Endodermal cell (in vitro differentiated cells): ENCODE data around the gene ZIC5. TPM values are rescaled to one million over a fixed set of nuclear protein-coding genes. Genes with fewer than 3 reads are reported as not detected.

Source experiments
- DNase-seq: peaks from one replicate; pipeline ENCODE4 v3.0.0-alpha.2; 2017
- H3K27ac ChIP-seq: 2 replicates; pipeline ENCODE4 v1.5.1; 2013; ENCODE audit warnings: mild to moderate bottlenecking, low read depth, low read length, moderate library complexity
- H3K27me3 ChIP-seq: 2 replicates; pipeline ENCODE4 v1.6.1; 2013; ENCODE audit warnings: mild to moderate bottlenecking, low read length, moderate library complexity; ENCODE audit not compliant: insufficient read depth, control insufficient read depth, poor library complexity, severe bottlenecking
- H3K36me3 ChIP-seq: 2 replicates; pipeline ENCODE4 v1.7.0; 2013; ENCODE audit warnings: mild to moderate bottlenecking, low read length, moderate library complexity; ENCODE audit not compliant: control insufficient read depth, insufficient read depth
- H3K4me1 ChIP-seq: one replicate; pipeline ENCODE4 v1.7.0; 2013; ENCODE audit warnings: low read length; ENCODE audit not compliant: control insufficient read depth, insufficient read depth
- H3K4me3 ChIP-seq: 2 replicates; pipeline ENCODE4 v1.5.1; 2013; ENCODE audit warnings: mild to moderate bottlenecking, low read length, moderate library complexity
- H3K9ac ChIP-seq: 2 replicates; pipeline ENCODE4 v1.6.1; 2013; ENCODE audit warnings: mild to moderate bottlenecking, low read length, moderate library complexity; ENCODE audit not compliant: poor library complexity, severe bottlenecking; ENCODE audit errors: extremely low read depth
- H3K9me3 ChIP-seq: 2 replicates; pipeline ENCODE4 v1.6.1; 2013; ENCODE audit warnings: mild to moderate bottlenecking, low read length, moderate library complexity; ENCODE audit not compliant: control insufficient read depth
- H3K27ac Mint-ChIP-seq: 2 replicates; pipeline ENCODE4 v1.8.0; 2020; ENCODE audit warnings: mixed read lengths
- H3K27me3 Mint-ChIP-seq: 2 replicates; pipeline ENCODE4 v1.8.0; 2021; ENCODE audit warnings: mild to moderate bottlenecking, mixed read lengths; ENCODE audit not compliant: insufficient read depth
- H3K36me3 Mint-ChIP-seq: 2 replicates; pipeline ENCODE4 v1.8.0; 2020; ENCODE audit warnings: low read depth, mixed read lengths
- H3K4me1 Mint-ChIP-seq: 2 replicates; pipeline ENCODE4 v1.8.0; 2020; ENCODE audit warnings: mixed read lengths
- H3K4me3 Mint-ChIP-seq: 2 replicates; pipeline ENCODE4 v1.8.0; 2020; ENCODE audit warnings: mild to moderate bottlenecking, moderate library complexity, mixed read lengths
- H3K9me3 Mint-ChIP-seq: 2 replicates; pipeline ENCODE4 v1.8.0; 2020; ENCODE audit warnings: mild to moderate bottlenecking, mixed read lengths
- CTCF ChIP-seq: fragments of 200-600 bp; sonication (generic); conservative IDR thresholded peaks from 2 replicates; pipeline ENCODE4 v1.5.0; 2021; ENCODE audit warnings: antibody characterized with exemption, mild to moderate bottlenecking
- WGBS, 2 experiments: methylation state at CpG; one replicate each; pipeline versions ENCODE4 v1.1.5 to v1.1.7; 2013; ENCODE audit warnings: missing lambda C conversion rate in 2 of 2, mixed read lengths in 1 of 2; ENCODE audit not compliant: insufficient coverage in 1 of 2, insufficient read length in 1 of 2; 5-methylcytosine and 5-hydroxymethylcytosine counted together
- total RNA-seq, 2 donors: library from RNA; stranded (reverse); fragmentation: NEBNext Ultra II Directional in 1 of 2; extraction: Animal tissue kit (Norgen Biotek cat#: 25700) in 1 of 2; gene quantifications; 2 replicates in 1 of 2; 3 replicates in 1 of 2; pipeline ENCODE4 v1.2.1, GENCODE V29; 2021

The ZIC5 gene
- total RNA-seq, 2 donors from 2014 or later: 11.0 to 13.7 TPM

- H3K4me3 ChIP-seq: no peak overlapping the region
- H3K27me3 Mint-ChIP-seq: peaks cover 59% of the 10 kb centered on the region
- no peak for DNase-seq
- peaks cover 18% of the 10 kb centered on the region for H3K36me3 ChIP-seq
- WGBS, 2 experiments: 72 to 76% methylated on average over 4 to 8 of the region's 8 CpGs
- H3K36me3 Mint-ChIP-seq: peaks cover 16% of the 10 kb centered on the region
- no peak overlapping the region for H3K27ac Mint-ChIP-seq
- H3K9me3 ChIP-seq: no peaks in the 10 kb centered on the region
- no peak for TF ChIP-seq CTCF
- peaks cover 57% of the 10 kb centered on the region for H3K27me3 ChIP-seq
- H3K4me3 Mint-ChIP-seq: no peak overlapping the region
- peak overlapping the region; percentile 91 for H3K27ac ChIP-seq
- no peaks in the 10 kb centered on the region for H3K9me3 Mint-ChIP-seq
- peaks cover 3% of the 10 kb centered on the region for H3K4me1 ChIP-seq
- peaks cover 51% of the 10 kb centered on the region for H3K4me1 Mint-ChIP-seq
- no peak overlapping the region for H3K9ac ChIP-seq
Observed at GRCh38 chr13:99961636-99962035, 9.9 kb downstream of the ZIC5 start.

- DNase-seq: no peak
- Histone ChIP-seq H3K27ac (peak overlapping the region; percentile 91), H3K4me3 (no peak overlapping the region), H3K9ac (no peak overlapping the region), H3K36me3 (peaks cover 18% of the 10 kb centered on the region), H3K4me1 (peaks cover 3% of the 10 kb centered on the region), H3K9me3 (no peaks in the 10 kb centered on the region), H3K27me3 (peaks cover 65% of the 10 kb centered on the region)
- H3K9me3 Mint-ChIP-seq: no peaks in the 10 kb centered on the region
- H3K4me3 Mint-ChIP-seq: no peak overlapping the region
- TF ChIP-seq CTCF: peak; percentile 15
- peaks cover 15% of the 10 kb centered on the region for H3K36me3 Mint-ChIP-seq
- H3K27me3 Mint-ChIP-seq: peaks cover 65% of the 10 kb centered on the region
- H3K4me1 Mint-ChIP-seq: peaks cover 46% of the 10 kb centered on the region
- H3K27ac Mint-ChIP-seq: no peak overlapping the region
- WGBS, 2 experiments: 16 to 24% methylated on average over 9 to 13 of the region's 13 CpGs
Observed at GRCh38 chr13:99960663-99961311, 10.8 kb downstream of the ZIC5 start.

DNA sequence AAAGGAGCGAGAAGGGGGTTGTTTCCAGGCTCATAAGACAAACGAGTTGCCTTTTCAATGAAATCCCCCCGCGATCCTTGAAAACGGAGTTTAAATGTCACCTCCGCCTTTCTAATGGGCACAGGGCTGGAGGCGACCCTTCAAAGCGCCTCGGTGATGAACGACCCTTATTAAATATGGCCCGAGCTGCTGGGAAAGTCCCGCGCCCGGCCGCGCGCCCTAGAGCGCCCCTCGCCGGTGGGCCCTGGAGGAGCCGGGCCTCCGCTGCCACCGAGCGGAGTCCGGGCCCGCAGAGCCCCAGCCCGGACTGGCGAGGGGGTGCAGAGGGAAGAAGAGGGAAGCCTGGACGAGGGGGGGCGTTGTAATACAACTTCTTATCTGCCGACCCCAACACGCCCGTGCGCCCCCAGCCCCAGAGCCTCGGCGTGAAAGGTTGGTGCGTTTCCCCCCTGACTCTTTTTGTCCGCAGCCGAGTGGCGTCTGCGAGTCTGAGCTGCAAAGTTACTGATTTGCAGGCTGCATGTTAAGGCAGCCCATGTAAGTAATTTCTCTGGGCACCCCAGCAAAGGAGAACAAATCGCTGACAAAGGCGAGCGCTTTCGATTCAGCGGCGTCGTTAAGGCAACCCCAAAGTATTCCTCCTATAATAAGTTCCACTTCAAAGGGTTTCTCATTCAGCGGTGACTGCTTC, 11.9 kb downstream of the ZIC5 start:
- Histone ChIP-seq H3K4me3 (peak overlapping the region; percentile 82), H3K9me3 (no peaks in the 10 kb centered on the region), H3K9ac (peak overlapping the region; percentile 26), H3K36me3 (peaks cover 11% of the 10 kb centered on the region), H3K27ac (peak overlapping the region; percentile 98), H3K27me3 (peaks cover 76% of the 10 kb centered on the region), H3K4me1 (peaks cover 3% of the 10 kb centered on the region)
- Mint-ChIP-seq H3K4me3 (peak overlapping the region; percentile 70), H3K4me1 (peaks cover 53% of the 10 kb centered on the region), H3K27me3 (peaks cover 76% of the 10 kb centered on the region), H3K9me3 (no peaks in the 10 kb centered on the region), H3K36me3 (peaks cover 9% of the 10 kb centered on the region), H3K27ac (peak overlapping the region; percentile 66)
- 2 to 4% methylated on average over 27 to 49 of the region's 49 CpGs for WGBS, 2 experiments
- DNase-seq: peak; percentile 81
- TF ChIP-seq CTCF: peak; percentile 81
